ENCODE measurements around the gene VTI1A. TPM values are rescaled to one million over a fixed set of nuclear protein-coding genes. Genes with fewer than 3 reads are reported as not detected.

VTI1A gene
- total and polyA plus RNA-seq, 9 of the 15 experiments (the other 6 are each of a cell fraction or from before 2014, with no cell fraction given), result 9.3 to 21.4 (median 16.0) TPM

- Histone ChIP-seq H3K9ac (ENCODE audit: insufficient read depth in 1 of 2, low read depth in 2 of 2, low read length in 2 of 2) (no peak overlapping the region), H3K4me1 (replicated peaks in 1 of 2; ENCODE audit: control insufficient read depth in 2 of 2, insufficient read depth in 2 of 2, low read length in 2 of 2) (no peaks in the 10 kb centered on the region), H2AFZ (ENCODE audit: low read depth, low read length) (no peak overlapping the region), H3K36me3 (ENCODE audit: control insufficient read depth, insufficient read depth, low read length) (no peaks in the 10 kb centered on the region), H4K20me1 (replicated peaks; ENCODE audit: control insufficient read depth, insufficient read depth, low read length) (no peaks in the 10 kb centered on the region), H3K79me2 (ENCODE audit: control insufficient read depth, insufficient read depth, low read length) (no peaks in the 10 kb centered on the region), H3K9me3 (replicated peaks; ENCODE audit: control insufficient read depth, insufficient read depth, low read depth, low read length) (no peaks in the 10 kb centered on the region), H3K27me3 (ENCODE audit: control insufficient read depth in 2 of 2, insufficient read depth in 2 of 2, low read length in 2 of 2) (peaks cover 0 to 2% of the 10 kb centered on the region in 2 experiments; a peak in 2 of 5 replicates), H3K9me1 (ENCODE audit: control insufficient read depth, insufficient read depth, low read length) (no peaks in the 10 kb centered on the region), H3K4me3 (no peak overlapping the region), H3K4me2 (ENCODE audit: insufficient read depth, low read length) (no peak overlapping the region), H3K27ac (ENCODE audit: extremely low read depth, low read depth, low read length) (no peak overlapping the region)
- in situ Hi-C loops (cut with MboI), result no loop called here
- DNase-seq (ENCODE audit: extremely low read depth in 1 of 4, low spot score in 3 of 4), result no peak
- peak; percentile 15 for FAIRE-seq
- intact Hi-C loops (cut with micrococcal nuclease), result no loop called here
- no TSS peak for BruUV-seq (replicated peaks)
- TF ChIP-seq, protein P1, sequence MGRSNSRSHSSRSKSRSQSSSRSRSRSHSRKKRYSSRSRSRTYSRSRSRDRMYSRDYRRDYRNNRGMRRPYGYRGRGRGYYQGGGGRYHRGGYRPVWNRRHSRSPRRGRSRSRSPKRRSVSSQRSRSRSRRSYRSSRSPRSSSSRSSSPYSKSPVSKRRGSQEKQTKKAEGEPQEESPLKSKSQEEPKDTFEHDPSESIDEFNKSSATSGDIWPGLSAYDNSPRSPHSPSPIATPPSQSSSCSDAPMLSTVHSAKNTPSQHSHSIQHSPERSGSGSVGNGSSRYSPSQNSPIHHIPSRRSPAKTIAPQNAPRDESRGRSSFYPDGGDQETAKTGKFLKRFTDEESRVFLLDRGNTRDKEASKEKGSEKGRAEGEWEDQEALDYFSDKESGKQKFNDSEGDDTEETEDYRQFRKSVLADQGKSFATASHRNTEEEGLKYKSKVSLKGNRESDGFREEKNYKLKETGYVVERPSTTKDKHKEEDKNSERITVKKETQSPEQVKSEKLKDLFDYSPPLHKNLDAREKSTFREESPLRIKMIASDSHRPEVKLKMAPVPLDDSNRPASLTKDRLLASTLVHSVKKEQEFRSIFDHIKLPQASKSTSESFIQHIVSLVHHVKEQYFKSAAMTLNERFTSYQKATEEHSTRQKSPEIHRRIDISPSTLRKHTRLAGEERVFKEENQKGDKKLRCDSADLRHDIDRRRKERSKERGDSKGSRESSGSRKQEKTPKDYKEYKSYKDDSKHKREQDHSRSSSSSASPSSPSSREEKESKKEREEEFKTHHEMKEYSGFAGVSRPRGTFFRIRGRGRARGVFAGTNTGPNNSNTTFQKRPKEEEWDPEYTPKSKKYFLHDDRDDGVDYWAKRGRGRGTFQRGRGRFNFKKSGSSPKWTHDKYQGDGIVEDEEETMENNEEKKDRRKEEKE (IDR thresholded peaks at IDR 0.05; ENCODE audit: borderline replicate concordance in 1 of 2, control insufficient read depth in 1 of 2, low read depth in 2 of 2, low read length in 1 of 2), result no peak
- TF ChIP-seq ZNF668 (CRISPR knock-in tag; IDR thresholded peaks at IDR 0.05), result no peak
- TF ChIP-seq CEBPZ (IDR thresholded peaks at IDR 0.05; ENCODE audit: borderline replicate concordance, low read depth, low read length), result no peak
- no peak for TF ChIP-seq MCM3 (IDR thresholded peaks at IDR 0.05)
- no peak for TF ChIP-seq TOE1 (IDR thresholded peaks at IDR 0.05; ENCODE audit: borderline replicate concordance)
- no peak for TF ChIP-seq TOE1 (CRISPR knock-in tag; IDR thresholded peaks at IDR 0.05; ENCODE audit: borderline replicate concordance, low read depth)
- no peak for TF ChIP-seq PTTG1 (tag; IDR thresholded peaks at IDR 0.05; ENCODE audit: low read depth)
- TF ChIP-seq GATA2 (CRISPR knock-in tag; IDR thresholded peaks at IDR 0.05), result no peak
- no peak for TF ChIP-seq RUNX1 (IDR thresholded peaks at IDR 0.05; ENCODE audit: low read depth)
- TF ChIP-seq, protein P2, sequence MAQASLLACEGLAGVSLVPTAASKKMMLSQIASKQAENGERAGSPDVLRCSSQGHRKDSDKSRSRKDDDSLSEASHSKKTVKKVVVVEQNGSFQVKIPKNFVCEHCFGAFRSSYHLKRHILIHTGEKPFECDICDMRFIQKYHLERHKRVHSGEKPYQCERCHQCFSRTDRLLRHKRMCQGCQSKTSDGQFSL (CRISPR knock-in tag; IDR thresholded peaks at IDR 0.05), result no peak
- TF ChIP-seq, protein P2 (tag; IDR thresholded peaks at IDR 0.05), result no peak
- POLR2A ChIA-PET, result no interaction called here
- CTCF ChIA-PET (ENCODE audit: low intra/inter-chr PET ratio), result no interaction called here
- ATAC-seq, result no peak
- 0% methylated on average over 2 of the region's 2 CpGs for WGBS (ENCODE audit: insufficient coverage, low coverage, missing lambda C conversion rate)
These were observed 44.1 kb upstream of the VTI1A start for GRCh38 chr10:112402917-112403316.

All from K562 (cell line).